ENCODE data around the gene PSMD10.

Gene PSMD10

DNA sequence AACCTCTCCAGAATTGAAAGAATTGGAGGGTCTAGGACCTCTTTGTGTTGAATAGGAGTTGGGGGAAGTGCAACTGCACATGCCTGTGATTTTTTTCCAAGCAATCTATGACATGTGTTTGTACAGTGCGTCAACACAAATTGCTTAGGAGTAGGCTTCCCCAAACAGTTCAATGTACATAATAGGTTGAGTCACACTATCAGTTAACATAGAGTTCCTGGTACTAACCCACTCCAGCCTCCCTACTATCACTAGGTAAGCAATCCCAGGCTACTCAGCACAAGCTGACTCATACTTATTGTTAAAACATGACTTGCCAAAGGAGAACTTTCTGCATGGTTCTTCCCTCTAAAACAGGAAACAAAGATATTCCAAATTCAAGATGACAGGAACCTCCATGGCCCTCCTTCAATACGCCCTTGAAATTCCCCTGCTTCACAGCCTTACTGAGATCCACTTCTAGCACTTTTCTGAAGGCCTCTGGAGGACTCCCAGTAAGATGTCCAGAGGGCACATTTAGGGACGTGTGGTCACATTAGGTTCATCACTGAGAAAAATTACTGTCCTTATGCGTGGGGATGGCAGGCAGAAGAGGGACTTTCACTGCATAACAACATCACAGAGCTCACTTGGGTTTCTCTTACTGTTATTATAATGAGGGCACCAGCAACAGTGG is 54.9 kb downstream of the PSMD10 start:
- Histone ChIP-seq H3K27me3 (ENCODE audit: control insufficient read depth in 1 of 2, insufficient read depth in 2 of 2, low read length in 2 of 2) (peaks cover 0 to 8% of the 10 kb centered on the region in 2 donors), H3K9me3 (ENCODE audit: control insufficient read depth in 2 of 2, low read length in 2 of 2) (no peaks in the 10 kb centered on the region), H3K9ac (ENCODE audit: low read length in 2 of 2) (no peak overlapping the region), H3K4me1 (ENCODE audit: control insufficient read depth, insufficient read depth, low read length) (no peaks in the 10 kb centered on the region), H3K36me3 (ENCODE audit: control insufficient read depth in 2 of 2, insufficient read depth in 2 of 2, low read length in 2 of 2) (no peaks in the 10 kb centered on the region), H3K27ac (ENCODE audit: low read length) (no peak overlapping the region), H3K4me3 (ENCODE audit: low read length in 2 of 2) (no peak overlapping the region)

- Histone ChIP-seq H3K27me3 (ENCODE audit: control insufficient read depth in 1 of 2, insufficient read depth in 2 of 2, low read length in 2 of 2) (peaks cover 0 to 8% of the 10 kb centered on the region in 2 donors), H3K27ac (ENCODE audit: low read length) (no peak overlapping the region), H3K4me3 (ENCODE audit: low read length in 2 of 2) (no peak overlapping the region)
These were observed 56.6 kb downstream of the PSMD10 start for GRCh38 chrX:108034725-108035124.

More at GRCh38 chrX:108034725-108035124, 56.6 kb downstream of the PSMD10 start:
- Histone ChIP-seq H3K4me1 (ENCODE audit: control insufficient read depth, insufficient read depth, low read length) (no peaks in the 10 kb centered on the region), H3K9me3 (ENCODE audit: control insufficient read depth in 2 of 2, low read length in 2 of 2) (no peaks in the 10 kb centered on the region), H3K9ac (ENCODE audit: low read length in 2 of 2) (no peak overlapping the region), H3K36me3 (ENCODE audit: control insufficient read depth in 2 of 2, insufficient read depth in 2 of 2, low read length in 2 of 2) (no peaks in the 10 kb centered on the region)

Measured in stomach smooth muscle (tissue), 2 donors.